BJ (cell line): ENCODE data around the gene HSDL2. TPM values are rescaled to one million over a fixed set of nuclear protein-coding genes. Genes with fewer than 3 reads are reported as not detected.

Source experiments
- CTCF ChIA-PET: fragments of 350-600 bp; formaldehyde crosslinking; extraction: SDS; loops from one replicate; lab custom pipeline; 2021; ENCODE audit warnings: antibody characterized with exemption, inconsistent platforms; lab: Yijun Ruan, JAX
- POLR2A ChIA-PET: fragments of 300-600 bp; sonication (Branson Sonifier 250); formaldehyde crosslinking; extraction: SDS; loops from one replicate; lab custom pipeline; 2021; ENCODE audit warnings: antibody characterized with exemption; lab: Charles Lee
- DNase-seq: peaks from one replicate; pipeline ENCODE4 v3.0.0-alpha.2; 2011; ENCODE audit warnings: low read depth
- H3K27me3 ChIP-seq: 2 replicates; pipeline ENCODE4 v1.6.0; 2011; ENCODE audit warnings: low read length; ENCODE audit not compliant: control insufficient read depth, insufficient read depth
- H3K36me3 ChIP-seq: 2 replicates; pipeline ENCODE4 v1.5.1; 2011; ENCODE audit warnings: low read length; ENCODE audit not compliant: control insufficient read depth, insufficient read depth
- H3K4me3 ChIP-seq: 2 replicates; pipeline ENCODE4 v1.5.1; 2011; ENCODE audit warnings: low read depth, mild to moderate bottlenecking, control low read depth, low read length
- polyA plus RNA-seq: library from polyadenylated mRNA; depleted of rRNA; stranded (reverse); fragments of >200 nt; gene quantifications from 2 replicates; pipeline ENCODE4 v1.2.3, GENCODE V29; 2011
- TF ChIP-seq, protein P1 (sequence below): IDR thresholded peaks from 2 replicates; pipeline ENCODE4 v1.5.1; 2011; ENCODE audit warnings: low read depth, mild to moderate bottlenecking, control low read depth, inconsistent platforms, low read length, moderate library complexity; ENCODE audit not compliant: insufficient read depth

The HSDL2 gene
- polyA plus RNA-seq, 1 experiment, result 15.2 TPM

DNA sequence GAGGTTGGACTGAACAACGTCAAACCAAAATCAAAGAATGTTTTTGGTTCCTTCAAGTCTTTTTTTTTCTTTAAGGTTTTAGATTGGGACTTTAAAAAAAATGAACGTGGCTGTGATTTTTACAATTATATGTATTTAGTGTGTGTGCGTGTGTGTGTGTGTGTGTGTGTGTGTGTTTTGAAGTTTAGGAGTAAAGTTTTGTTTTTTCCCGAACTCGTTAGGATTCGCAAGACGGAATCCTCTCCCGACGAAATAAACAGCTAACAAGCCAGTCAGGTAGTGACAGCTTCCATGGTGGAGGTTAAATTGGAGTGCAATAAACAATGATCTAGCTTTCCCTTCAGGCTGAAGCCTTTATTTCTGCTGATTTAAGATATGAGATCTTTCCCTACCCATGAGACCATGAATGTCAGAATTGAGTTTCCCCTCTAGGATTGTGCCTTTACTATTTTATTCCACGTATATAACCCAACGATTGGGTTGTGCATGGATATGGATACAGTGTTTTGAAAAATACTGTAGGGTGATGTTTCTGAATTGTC lies 108.0 kb downstream of the HSDL2 start:
- no peaks in the 10 kb centered on the region for H3K27me3 ChIP-seq
- no peak for DNase-seq
- no peaks in the 10 kb centered on the region for H3K36me3 ChIP-seq
- CTCF ChIA-PET, result interaction anchor here (0.8 kb wide), 1 partner anchor 46 kb away, joined by 3 read pairs; no protein-coding TSS in a partner anchor
- TF ChIP-seq, protein P1, sequence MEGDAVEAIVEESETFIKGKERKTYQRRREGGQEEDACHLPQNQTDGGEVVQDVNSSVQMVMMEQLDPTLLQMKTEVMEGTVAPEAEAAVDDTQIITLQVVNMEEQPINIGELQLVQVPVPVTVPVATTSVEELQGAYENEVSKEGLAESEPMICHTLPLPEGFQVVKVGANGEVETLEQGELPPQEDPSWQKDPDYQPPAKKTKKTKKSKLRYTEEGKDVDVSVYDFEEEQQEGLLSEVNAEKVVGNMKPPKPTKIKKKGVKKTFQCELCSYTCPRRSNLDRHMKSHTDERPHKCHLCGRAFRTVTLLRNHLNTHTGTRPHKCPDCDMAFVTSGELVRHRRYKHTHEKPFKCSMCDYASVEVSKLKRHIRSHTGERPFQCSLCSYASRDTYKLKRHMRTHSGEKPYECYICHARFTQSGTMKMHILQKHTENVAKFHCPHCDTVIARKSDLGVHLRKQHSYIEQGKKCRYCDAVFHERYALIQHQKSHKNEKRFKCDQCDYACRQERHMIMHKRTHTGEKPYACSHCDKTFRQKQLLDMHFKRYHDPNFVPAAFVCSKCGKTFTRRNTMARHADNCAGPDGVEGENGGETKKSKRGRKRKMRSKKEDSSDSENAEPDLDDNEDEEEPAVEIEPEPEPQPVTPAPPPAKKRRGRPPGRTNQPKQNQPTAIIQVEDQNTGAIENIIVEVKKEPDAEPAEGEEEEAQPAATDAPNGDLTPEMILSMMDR, result no peak
- H3K4me3 ChIP-seq, result peak overlapping the region; percentile 93
- POLR2A ChIA-PET, result no interaction called here

DNA sequence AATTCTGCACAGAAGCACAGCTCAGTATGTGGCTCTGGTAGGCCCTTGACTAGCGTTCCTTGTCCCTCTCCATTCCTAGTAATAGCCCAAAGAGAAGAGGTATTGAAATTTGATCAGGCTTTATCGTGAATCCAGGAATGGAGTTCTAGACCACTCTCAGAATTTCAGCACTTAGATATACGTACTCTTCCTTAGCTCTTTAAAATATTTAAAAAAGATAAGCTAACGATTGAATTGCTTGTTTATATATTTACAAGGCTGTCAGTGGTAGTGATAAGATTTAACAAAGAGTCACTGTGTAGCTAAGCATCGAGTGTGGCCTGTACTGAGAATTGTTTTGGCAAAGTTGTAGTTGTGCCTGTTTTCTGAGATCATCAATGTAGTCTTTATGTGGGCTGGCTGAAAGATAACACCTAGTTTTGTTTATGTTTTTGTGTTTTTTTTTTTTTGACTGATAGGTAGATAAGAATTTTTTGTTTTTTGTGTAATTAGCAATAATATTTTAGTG lies 109.2 kb downstream of the HSDL2 start:
- CTCF ChIA-PET, result interaction anchor here (0.6 to 0.7 kb wide), 2 partner anchors 9 to 287 kb away, joined by 3 read pairs; no protein-coding TSS in a partner anchor
- H3K36me3 ChIP-seq, result no peaks in the 10 kb centered on the region
- DNase-seq, result no peak
- TF ChIP-seq, protein P1, result no peak
- no peak overlapping the region for H3K4me3 ChIP-seq
- H3K27me3 ChIP-seq, result no peaks in the 10 kb centered on the region
- POLR2A ChIA-PET, result no interaction called here

DNA sequence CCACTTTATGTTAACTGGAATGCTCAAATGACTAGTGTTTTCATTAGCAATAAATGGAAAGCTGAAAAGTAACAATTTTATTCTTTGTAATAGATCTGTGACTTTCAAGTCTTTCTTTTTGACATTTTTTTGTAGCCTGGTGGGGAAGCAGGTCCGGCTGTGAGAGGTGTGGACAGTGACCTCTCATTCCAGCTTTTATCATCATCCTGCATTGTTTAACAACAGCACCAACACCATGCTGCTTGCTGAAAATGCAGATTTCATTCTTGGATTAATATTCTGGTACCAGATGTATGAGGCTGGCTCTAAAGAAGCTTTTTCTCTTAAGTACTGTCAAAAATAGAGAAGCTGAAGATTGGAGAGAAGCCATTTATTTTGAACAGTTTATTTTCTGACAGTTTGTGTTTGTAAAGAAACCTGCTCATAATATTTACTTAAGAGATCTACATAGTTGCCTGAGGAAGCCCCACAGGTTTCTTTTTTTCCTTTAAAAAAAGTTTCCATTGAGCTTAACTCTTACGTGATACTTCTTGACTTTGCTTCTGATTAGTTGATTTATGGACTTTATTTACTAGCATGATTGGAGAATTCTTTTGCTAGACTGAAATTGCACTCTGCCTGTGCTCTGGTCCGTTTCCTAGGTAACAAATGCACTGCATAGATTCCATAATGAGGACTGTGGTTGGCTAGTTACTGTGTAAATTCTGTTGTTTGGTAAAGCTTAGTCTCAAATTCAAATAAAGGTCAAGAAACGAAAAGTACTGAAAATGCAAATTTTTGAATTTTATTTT lies 110.2 kb downstream of the HSDL2 start:
- DNase-seq, result no peak
- POLR2A ChIA-PET, result no interaction called here
- no peak overlapping the region for H3K4me3 ChIP-seq
- no peaks in the 10 kb centered on the region for H3K36me3 ChIP-seq
- H3K27me3 ChIP-seq, result no peaks in the 10 kb centered on the region
- TF ChIP-seq, protein P1, result no peak
- CTCF ChIA-PET, result interaction anchor here (0.9 to 1.1 kb wide), 2 partner anchors 126 to 227 kb away, joined by 3 to 4 read pairs; partner anchors contain the start of gene INIP

DNA sequence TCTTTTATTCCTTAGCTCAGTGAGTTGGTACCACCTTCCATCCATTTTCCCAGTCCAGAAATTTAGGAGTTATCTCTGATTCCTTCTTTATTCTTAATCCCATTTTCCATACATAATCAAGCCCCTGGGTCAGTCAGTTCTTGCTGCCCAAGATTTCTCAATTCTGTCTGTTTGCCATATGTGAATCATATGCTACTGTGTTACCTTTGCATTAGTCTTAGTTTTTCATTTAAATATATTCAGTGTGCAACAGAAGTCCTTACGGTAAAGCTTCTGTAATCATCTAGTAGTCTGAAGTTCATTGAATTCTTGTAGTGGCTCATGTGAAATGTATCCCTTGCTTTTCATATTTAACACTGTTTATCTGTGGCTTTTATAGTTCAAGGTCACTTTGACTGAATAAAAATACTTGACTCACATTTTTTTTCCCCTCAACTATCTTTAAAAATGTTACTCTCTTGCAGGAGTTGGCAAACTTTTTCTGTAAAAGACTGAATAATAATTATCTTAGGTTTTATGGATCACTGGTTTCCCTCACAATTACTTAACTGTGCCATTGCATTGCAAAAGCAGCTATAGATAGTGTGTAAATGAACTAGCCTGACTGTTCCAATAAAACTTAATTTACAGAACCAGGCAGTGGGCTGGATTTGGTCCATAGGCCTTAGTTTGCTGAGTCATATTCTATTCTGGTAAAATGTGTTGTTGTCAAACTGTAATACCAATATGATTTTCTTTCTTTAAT lies 113.7 kb downstream of the HSDL2 start:
- TF ChIP-seq, protein P1, result no peak
- Histone ChIP-seq H3K36me3 (no peaks in the 10 kb centered on the region), H3K27me3 (no peaks in the 10 kb centered on the region), H3K4me3 (no peak overlapping the region)
- CTCF ChIA-PET, result interaction anchor here (0.7 kb wide), 1 partner anchor 464 kb away, joined by 3 read pairs; no protein-coding TSS in a partner anchor
- DNase-seq, result peak; percentile 51
- POLR2A ChIA-PET, result no interaction called here
